Nucleus accumbens (tissue), 56 donors: ENCODE data around the gene GIGYF2.
A peak's percentile ranks its signal among the peaks of the same experiment; 100 is the strongest.
"Not testable (repeated sequence)": the region's sequence is repeated elsewhere in the genome, so short reads cannot be mapped to it uniquely, and the experiment has no call there.

Experiments used
- DNase-seq, 56 donors: peaks; one replicate each; lab custom pipeline; 2025; lab: John Stamatoyannopoulos, UW

The GIGYF2 gene

DNA sequence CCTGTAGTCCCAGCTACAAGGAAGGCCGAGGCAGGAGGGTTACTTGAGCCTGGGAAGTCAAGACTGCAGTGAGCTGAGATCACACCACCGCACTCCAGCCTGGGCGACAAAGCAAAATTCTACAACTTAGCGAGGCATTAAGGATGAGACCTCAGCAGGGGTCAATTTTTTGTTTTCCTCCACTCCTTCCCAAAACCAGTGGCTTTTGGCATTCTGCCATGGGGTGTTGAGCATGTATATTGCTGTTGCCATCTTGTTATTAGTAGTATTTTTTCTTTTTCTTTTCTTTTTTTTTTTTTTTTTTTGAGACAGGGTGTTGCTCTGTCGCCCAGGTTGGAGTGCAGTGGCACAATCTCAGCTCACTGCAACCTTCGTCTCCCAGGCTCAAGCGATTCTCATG lies 8.9 kb upstream of the GIGYF2 start:
- DNase-seq = no peak

DNA sequence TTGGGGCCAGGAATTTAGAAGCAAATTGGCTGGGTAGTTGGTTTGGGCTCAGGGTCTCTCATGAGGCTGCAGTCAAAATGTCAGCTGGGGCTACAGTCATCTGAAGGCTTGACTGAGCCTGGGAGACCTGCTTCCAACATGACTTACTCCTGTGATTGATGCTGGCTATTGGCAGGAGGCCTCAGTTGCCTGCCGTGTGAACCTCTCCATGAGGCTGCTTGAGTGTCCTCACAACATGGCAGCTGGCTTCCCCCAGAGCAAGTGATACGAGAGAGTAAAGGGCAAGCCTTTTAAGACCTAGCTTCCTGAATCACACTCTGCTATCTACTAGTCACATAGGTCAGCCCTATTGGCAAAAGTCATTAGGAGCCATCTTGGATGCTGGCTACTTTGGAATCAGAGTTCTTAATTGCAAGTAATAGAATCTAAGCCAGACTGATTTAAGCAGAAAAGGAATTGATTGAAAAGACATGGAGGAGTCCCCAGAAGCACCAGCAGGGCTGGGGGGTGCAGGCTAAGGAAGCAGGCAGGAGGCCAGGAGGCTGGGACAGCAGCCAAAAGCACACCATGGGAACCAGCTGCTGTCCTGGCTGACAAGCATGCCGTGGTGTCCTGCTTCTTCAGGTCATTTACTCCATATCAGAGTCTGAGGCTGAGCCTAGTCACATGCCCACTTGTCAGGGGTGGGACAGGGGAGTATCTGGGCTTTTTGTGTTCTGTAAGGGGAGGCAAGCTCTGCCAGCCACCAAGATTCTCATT lies 7.8 kb upstream of the GIGYF2 start:
- peak in 31 of 56 donors; percentile 10 to 73 (median 32) for DNase-seq

GRCh38 chr2:232691117-232691516 lies 6.0 kb upstream of the GIGYF2 start:
- not testable (repeated sequence) for DNase-seq

DNA sequence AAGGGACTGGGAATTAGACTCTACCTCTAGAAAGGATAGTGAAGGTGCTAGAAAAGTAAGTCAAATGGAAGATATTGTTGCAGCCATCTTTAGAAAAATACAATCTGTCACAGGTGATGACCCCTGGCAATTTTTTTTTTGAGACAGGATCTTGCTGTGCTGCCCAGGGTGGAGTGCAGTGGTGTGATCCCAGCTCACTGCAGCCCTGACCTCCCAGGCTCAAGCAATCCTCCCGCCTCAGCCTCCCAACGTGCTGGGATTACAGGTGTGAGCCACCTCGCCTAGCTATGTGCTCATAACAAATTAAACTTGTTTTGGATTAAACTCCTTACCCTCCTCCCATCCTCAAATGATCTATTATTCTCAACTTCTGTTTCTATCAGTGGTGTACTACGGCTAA lies 3.8 kb upstream of the GIGYF2 start:
- no peak for DNase-seq

DNA sequence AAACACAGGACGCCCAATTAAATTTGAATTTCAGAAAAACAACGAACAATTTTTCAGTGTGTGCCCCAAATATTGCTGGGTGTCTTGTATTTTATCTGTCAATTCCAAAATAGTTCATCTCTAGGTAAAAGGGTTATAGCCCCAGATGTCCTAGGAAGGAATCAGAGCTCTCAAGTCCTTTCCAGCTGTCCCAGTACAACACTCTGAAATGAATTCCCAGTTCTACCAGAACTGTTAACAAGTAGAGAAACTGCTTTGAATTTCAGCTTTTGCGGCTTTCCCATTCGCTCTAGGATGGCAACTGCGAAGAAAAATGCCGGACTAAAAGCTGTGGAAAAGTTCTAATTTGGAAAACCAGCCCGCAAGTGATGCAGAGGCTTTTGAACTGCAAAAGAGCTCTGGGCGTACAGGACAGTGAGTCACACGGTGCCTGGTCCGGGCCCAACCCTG lies 497 bp upstream of the GIGYF2 start:
- DNase-seq = no peak

GRCh38 chr2:232697807-232698110 lies 628 bp downstream of the GIGYF2 start:
- peak in 9 of 56 donors; percentile 30 to 61 (median 45) for DNase-seq

- no peak for DNase-seq
Observed at GRCh38 chr2:232698556-232699091, 1.5 kb downstream of the GIGYF2 start.

- no peak for DNase-seq
Observed at GRCh38 chr2:232699110-232699509, 2.0 kb downstream of the GIGYF2 start.

DNA sequence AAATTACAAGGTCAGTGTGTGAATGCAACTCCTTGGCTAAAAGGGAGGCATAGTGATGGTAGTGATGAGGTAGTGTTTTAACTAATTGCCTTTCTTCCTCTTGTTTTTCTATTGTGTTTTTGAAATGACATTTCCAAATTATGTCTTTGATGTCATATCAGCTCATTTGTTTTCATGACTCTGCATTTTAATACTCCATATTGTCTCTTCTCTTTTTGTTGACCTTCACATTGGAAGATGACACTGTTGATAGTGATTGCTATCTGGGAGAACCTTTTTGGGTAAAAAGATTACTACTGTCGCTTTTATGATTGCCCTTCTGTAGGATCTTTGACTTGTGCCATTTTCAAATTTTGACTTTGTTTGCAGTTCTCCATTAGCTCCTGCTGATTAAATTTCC lies 3.0 kb downstream of the GIGYF2 start:
- DNase-seq = no peak

GRCh38 chr2:232707076-232707475 lies 9.9 kb downstream of the GIGYF2 start:
- no peak for DNase-seq

- DNase-seq = no peak
Observed at GRCh38 chr2:232713505-232713904, 16.4 kb downstream of the GIGYF2 start.

DNA sequence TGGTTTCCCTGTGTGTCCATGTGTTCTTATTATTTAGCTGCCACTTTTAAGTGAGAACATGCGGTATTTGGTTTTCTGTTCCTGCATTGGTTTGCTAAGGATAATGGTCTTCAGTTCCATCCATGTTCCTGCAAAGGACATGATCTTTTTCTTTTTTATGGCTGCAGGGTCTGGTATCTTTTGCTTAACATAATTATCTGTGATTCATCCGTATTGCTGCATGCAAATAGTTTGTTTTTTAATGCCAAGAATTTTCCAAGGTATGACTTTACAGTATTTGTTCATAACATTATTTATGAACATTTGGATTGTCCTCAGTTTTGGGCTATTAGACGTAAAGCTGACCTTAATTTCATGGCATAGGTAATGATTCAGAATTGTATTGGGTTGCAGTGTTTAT lies 17.8 kb downstream of the GIGYF2 start:
- no peak for DNase-seq

DNA sequence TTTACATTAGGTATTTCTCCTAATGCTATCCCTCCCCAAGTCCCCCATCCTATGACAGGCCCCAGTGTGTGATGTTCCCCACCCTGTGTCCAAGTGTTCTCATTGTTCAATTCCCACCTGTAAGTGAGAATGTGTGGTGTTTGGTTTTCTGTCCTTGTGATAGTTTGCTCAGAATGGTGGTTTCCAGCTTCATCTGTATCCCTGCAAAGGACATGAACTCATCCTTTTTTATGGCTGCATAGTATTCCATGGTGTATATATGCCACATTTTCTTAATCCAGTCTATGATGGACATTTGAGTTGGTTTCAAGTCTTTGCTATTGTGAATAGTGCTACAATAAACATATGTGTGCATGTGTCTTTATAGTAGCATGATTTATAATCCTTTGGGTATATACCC lies 22.9 kb downstream of the GIGYF2 start:
- not testable (repeated sequence) for DNase-seq

DNA sequence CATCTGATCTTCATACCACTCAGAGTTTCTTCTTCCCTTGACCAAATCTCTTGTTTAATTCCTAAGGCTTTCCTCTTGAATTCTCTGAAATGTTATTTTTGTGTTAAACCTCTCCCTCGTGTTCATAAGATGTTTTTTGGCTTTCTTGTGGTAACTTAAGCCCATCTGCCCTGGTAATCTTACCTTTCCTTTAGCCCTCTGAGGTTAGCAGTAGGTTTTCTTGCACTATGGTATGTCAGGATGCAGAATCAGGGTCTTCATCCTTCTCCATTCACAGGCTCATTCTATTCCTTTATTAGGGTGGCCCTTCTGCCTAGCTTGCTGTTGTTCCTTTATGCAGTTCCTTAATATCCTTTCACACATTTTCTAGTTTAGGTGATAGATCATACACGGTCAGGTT lies 24.1 kb downstream of the GIGYF2 start:
- DNase-seq = no peak

DNA sequence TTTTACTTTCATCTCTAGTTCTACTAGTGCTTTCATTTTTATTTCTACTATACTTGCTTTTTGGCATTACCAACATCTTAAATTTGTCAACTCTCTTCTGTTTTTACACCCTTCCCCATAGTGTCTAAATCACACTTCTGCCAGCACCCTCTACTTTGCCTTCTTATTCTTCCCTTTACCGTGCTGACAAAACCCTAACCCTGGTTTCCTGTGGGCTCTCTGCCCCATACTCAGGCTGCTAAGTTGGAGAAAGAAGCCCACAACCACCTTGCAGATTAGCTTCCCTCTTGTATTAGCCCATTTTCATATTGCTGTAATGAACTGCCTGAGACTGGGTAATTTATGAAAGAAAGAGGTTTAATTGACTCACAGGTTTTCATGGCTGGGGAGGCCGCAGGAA lies 24.8 kb downstream of the GIGYF2 start:
- DNase-seq = no peak

- no peak for DNase-seq
Observed at GRCh38 chr2:232723027-232723426, 25.9 kb downstream of the GIGYF2 start.

GRCh38 chr2:232728785-232729184 lies 31.7 kb downstream of the GIGYF2 start:
- DNase-seq = no peak

- DNase-seq = no peak
Observed at GRCh38 chr2:232731470-232731869, 34.3 kb downstream of the GIGYF2 start.

DNA sequence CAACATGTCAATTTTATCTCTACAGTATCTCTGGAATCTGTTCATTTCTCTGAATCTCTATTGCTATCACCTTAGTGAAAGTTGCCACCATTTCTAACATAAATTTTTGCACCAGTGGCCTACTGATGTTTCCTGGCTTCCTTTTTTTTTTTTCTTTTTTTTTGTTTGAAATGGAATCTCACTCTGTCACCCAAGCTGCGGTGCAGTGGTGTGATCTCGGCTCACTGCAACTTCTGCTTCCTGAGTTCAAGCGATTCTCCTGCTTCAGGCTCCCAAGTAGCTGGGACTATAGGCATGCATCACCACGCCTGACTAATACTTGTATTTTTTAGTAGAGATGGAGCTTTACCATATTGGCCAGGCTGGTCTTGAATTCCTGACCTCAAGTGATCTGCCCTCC lies 44.2 kb downstream of the GIGYF2 start:
- no peak for DNase-seq

GRCh38 chr2:232741972-232742371 lies 44.8 kb downstream of the GIGYF2 start:
- DNase-seq = no peak

GRCh38 chr2:232744963-232745362 lies 47.8 kb downstream of the GIGYF2 start:
- DNase-seq = no peak

DNA sequence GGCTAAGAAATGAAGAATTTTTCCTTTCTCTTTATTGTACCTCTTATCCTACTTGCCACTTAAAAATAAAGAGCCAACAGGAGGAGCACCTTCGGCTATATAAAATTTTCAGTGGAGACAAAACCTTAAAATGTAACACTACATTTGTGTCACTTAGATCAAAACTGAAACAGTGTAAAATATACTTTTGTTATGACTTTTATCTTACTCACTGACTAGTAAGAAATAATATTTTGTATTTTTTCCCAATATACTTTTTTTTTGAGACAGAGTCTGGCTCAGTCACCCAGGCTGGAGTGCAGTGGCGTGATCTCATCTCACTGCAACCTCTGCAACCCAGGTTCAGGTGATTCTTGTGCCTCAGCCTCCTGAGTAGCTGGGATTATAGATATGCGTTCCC lies 50.9 kb downstream of the GIGYF2 start:
- no peak for DNase-seq

DNA sequence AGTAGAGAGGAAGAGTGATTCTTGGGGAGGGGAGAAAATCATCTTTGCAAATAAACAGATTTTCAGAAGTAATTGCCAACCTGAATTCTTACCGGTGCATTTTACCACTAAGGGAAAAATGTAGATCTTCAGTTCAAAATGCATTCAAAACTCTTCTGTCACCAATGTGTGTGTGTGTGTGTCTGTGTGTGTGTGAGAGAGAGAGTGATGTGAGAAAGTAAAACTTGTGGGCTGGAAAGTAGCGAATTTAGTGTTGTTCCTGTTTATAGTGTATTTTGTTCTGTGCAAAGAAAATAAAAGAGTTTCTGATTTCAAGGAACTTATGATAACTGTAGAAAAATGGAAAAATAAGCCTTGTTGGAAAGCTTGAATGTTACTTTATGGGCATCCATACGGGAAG lies 52.2 kb downstream of the GIGYF2 start:
- DNase-seq = no peak
